Fibroblast of lung (primary cell): ENCODE data around the gene CLEC17A. TPM values are rescaled to one million over a fixed set of nuclear protein-coding genes. Genes with fewer than 3 reads are reported as not detected.

ENCODE experiments used
- DNase-seq, 2 donors: peaks; one replicate each; pipeline versions ENCODE4 v3.0.0 to v3.0.0-alpha.2; 2010; ENCODE audit warnings: low read depth in 2 of 2
- H2AFZ ChIP-seq: 2 replicates; pipeline ENCODE4 v1.5.1; 2012; ENCODE audit warnings: low read length, control low read depth, inconsistent platforms
- H3K27ac ChIP-seq: 2 replicates; pipeline ENCODE4 v1.5.1; 2011; ENCODE audit warnings: low read length, control low read depth; ENCODE audit not compliant: insufficient read depth
- H3K27me3 ChIP-seq: 2 replicates; pipeline ENCODE4 v1.5.1; 2011; ENCODE audit warnings: mild to moderate bottlenecking, low read length; ENCODE audit not compliant: control insufficient read depth, insufficient read depth
- H3K36me3 ChIP-seq: 2 replicates; pipeline ENCODE4 v1.5.1; 2011; ENCODE audit warnings: low read length; ENCODE audit not compliant: control insufficient read depth, insufficient read depth
- H3K4me1 ChIP-seq: 2 replicates; pipeline ENCODE4 v1.5.1; 2011; ENCODE audit warnings: low read length; ENCODE audit not compliant: control insufficient read depth, insufficient read depth; ENCODE audit errors: extremely low read depth
- H3K4me2 ChIP-seq: 2 replicates; pipeline ENCODE4 v1.5.1; 2011; ENCODE audit warnings: low read length, control low read depth; ENCODE audit not compliant: insufficient read depth; ENCODE audit errors: extremely low read depth
- H3K4me3 ChIP-seq, 4 experiments: fragments of 200-600 bp in 1 of 4; sonication (generic) in 1 of 4; replicated peaks in 1 of 4; 2 replicates each; pipeline ENCODE4 v1.5.1; 2011 to 2016; ENCODE audit warnings: low read length in 4 of 4, low read depth in 3 of 4, mild to moderate bottlenecking in 3 of 4, control low read depth in 2 of 4, inconsistent platforms in 1 of 4, mixed read lengths in 1 of 4; ENCODE audit not compliant: insufficient read depth in 1 of 4; ENCODE audit errors: control extremely low read depth in 1 of 4
- H3K79me2 ChIP-seq: 2 replicates; pipeline ENCODE4 v1.5.1; 2012; ENCODE audit warnings: mild to moderate bottlenecking, low read length, inconsistent platforms; ENCODE audit not compliant: control insufficient read depth, insufficient read depth
- H3K9ac ChIP-seq: 2 replicates; pipeline ENCODE4 v1.5.1; 2011; ENCODE audit warnings: mild to moderate bottlenecking, low read length, control low read depth; ENCODE audit not compliant: insufficient read depth
- H3K9me3 ChIP-seq: 2 replicates; pipeline ENCODE4 v1.5.1; 2012; ENCODE audit warnings: low read depth, low read length; ENCODE audit not compliant: control insufficient read depth, insufficient read depth
- H4K20me1 ChIP-seq: 2 replicates; pipeline ENCODE4 v1.5.1; 2011; ENCODE audit warnings: low read length; ENCODE audit not compliant: control insufficient read depth, insufficient read depth; ENCODE audit errors: extremely low read depth
- EZH2 ChIP-seq: IDR thresholded peaks from 2 replicates; pipeline ENCODE4 v1.5.1; 2012; ENCODE audit warnings: low read length, control low read depth, mild to moderate bottlenecking; ENCODE audit errors: missing control alignments
- polyA plus RNA-seq, 2 donors: library from polyadenylated mRNA; depleted of rRNA in 1 of 2; stranded (reverse) in 1 of 2; unstranded in 1 of 2; fragments of >200 nt; gene quantifications; 2 replicates each; pipeline ENCODE4 v1.2.1, GENCODE V29; 2011 to 2012; ENCODE audit warnings: missing spikeins in 1 of 2
- total RNA-seq: library from RNA; depleted of rRNA; stranded (reverse); fragments of >200 nt; gene quantifications from 2 replicates; pipeline ENCODE4 v1.2.1, GENCODE V29; 2014
- TF ChIP-seq, protein P1 (sequence below), 2 donors: IDR thresholded peaks in 1 of 2; conservative IDR thresholded peaks in 1 of 2; 1 replicate in 1 of 2; 2 replicates in 1 of 2; pipeline ENCODE4 v1.5.1; 2011 to 2012; ENCODE audit warnings: low read length in 2 of 2, control low read depth in 1 of 2, inconsistent platforms in 1 of 2, low read depth in 1 of 2, mild to moderate bottlenecking in 1 of 2

Gene CLEC17A
- total and polyA plus RNA-seq, 2 donors (not counting 1 experiment from before 2014, with no cell fraction given): 0.03 to 0.17 TPM

- Histone ChIP-seq H3K27ac (no peak overlapping the region), H4K20me1 (no peaks in the 10 kb centered on the region), H2AFZ (no peak overlapping the region), H3K9me3 (no peaks in the 10 kb centered on the region), H3K27me3 (no peaks in the 10 kb centered on the region), H3K4me1 (no peaks in the 10 kb centered on the region), H3K4me3 (no peak overlapping the region), H3K4me2 (no peak overlapping the region), H3K79me2 (peaks cover 2% of the 10 kb centered on the region), H3K36me3 (no peaks in the 10 kb centered on the region), H3K9ac (no peak overlapping the region)
- no peak for TF ChIP-seq EZH2
- DNase-seq: peak in 1 of 2 donors; percentile 14
Observed at GRCh38 chr19:14544047-14544446, 38.8 kb upstream of the CLEC17A start.

GRCh38 chr19:14544977-14545715, 37.7 kb upstream of the CLEC17A start:
- no peak overlapping the region for H2AFZ ChIP-seq
- no peak for TF ChIP-seq EZH2
- TF ChIP-seq, protein P1, sequence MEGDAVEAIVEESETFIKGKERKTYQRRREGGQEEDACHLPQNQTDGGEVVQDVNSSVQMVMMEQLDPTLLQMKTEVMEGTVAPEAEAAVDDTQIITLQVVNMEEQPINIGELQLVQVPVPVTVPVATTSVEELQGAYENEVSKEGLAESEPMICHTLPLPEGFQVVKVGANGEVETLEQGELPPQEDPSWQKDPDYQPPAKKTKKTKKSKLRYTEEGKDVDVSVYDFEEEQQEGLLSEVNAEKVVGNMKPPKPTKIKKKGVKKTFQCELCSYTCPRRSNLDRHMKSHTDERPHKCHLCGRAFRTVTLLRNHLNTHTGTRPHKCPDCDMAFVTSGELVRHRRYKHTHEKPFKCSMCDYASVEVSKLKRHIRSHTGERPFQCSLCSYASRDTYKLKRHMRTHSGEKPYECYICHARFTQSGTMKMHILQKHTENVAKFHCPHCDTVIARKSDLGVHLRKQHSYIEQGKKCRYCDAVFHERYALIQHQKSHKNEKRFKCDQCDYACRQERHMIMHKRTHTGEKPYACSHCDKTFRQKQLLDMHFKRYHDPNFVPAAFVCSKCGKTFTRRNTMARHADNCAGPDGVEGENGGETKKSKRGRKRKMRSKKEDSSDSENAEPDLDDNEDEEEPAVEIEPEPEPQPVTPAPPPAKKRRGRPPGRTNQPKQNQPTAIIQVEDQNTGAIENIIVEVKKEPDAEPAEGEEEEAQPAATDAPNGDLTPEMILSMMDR (conservative IDR thresholded peaks at IDR 0.05 in 1 of 2, IDR thresholded peaks at IDR 0.05 in 1 of 2; ENCODE audit: low read depth in 1 of 2, low read length in 2 of 2): no peak

GRCh38 chr19:14545716-14546082, 37.2 kb upstream of the CLEC17A start:
- H3K9ac ChIP-seq: no peak overlapping the region
- no peak overlapping the region for H3K4me3 ChIP-seq
- no peak for TF ChIP-seq EZH2
- TF ChIP-seq, protein P1 (conservative IDR thresholded peaks at IDR 0.05 in 1 of 2, IDR thresholded peaks at IDR 0.05 in 1 of 2; ENCODE audit: low read depth in 1 of 2, low read length in 2 of 2): no peak
- H4K20me1 ChIP-seq: no peaks in the 10 kb centered on the region
- no peak overlapping the region for H3K4me2 ChIP-seq
- H3K27ac ChIP-seq: no peak overlapping the region
- H3K9me3 ChIP-seq: no peaks in the 10 kb centered on the region
- peaks cover 2% of the 10 kb centered on the region for H3K79me2 ChIP-seq
- no peaks in the 10 kb centered on the region for H3K36me3 ChIP-seq
- H3K27me3 ChIP-seq: no peaks in the 10 kb centered on the region
- H2AFZ ChIP-seq: no peak overlapping the region
- no peaks in the 10 kb centered on the region for H3K4me1 ChIP-seq
- DNase-seq: no peak

More at GRCh38 chr19:14544977-14545715, 37.7 kb upstream of the CLEC17A start:
- Histone ChIP-seq H3K79me2 (peaks cover 2% of the 10 kb centered on the region), H3K27me3 (no peaks in the 10 kb centered on the region), H3K9me3 (no peaks in the 10 kb centered on the region), H3K27ac (no peak overlapping the region), H3K9ac (no peak overlapping the region), H3K4me1 (no peaks in the 10 kb centered on the region), H4K20me1 (no peaks in the 10 kb centered on the region), H3K36me3 (no peaks in the 10 kb centered on the region), H3K4me2 (no peak overlapping the region), H3K4me3 (no peak overlapping the region)
- peak in 1 of 2 donors; percentile 30 for DNase-seq
